ENCODE data around the gene MACROD1.

GRCh38 chr11:64114231-64114630, 51.7 kb downstream of the MACROD1 start:
- no peak for TF ChIP-seq CTCF (IDR thresholded peaks at IDR 0.05)
- no peak for TF ChIP-seq ZFX (IDR thresholded peaks at IDR 0.05; ENCODE audit: borderline replicate concordance)
